Neuron (in vitro differentiated cells): ENCODE results near the gene MICAL1.

Experiments
- H2AFZ ChIP-seq: one replicate; pipeline ENCODE4 v1.6.1; 2013; ENCODE audit warnings: low read depth, mild to moderate bottlenecking, inconsistent platforms, low read length, moderate library complexity
- H3K27me3 ChIP-seq: one replicate; pipeline ENCODE4 v1.6.1; 2013; ENCODE audit warnings: low read length; ENCODE audit not compliant: insufficient read depth
- H3K36me3 ChIP-seq: one replicate; pipeline ENCODE4 v1.6.1; 2013; ENCODE audit warnings: low read length; ENCODE audit not compliant: insufficient read depth
- H3K4me1 ChIP-seq: one replicate; pipeline ENCODE4 v1.6.1; 2013; ENCODE audit warnings: low read length; ENCODE audit not compliant: insufficient read depth
- H3K4me3 ChIP-seq: 2 replicates; pipeline ENCODE4 v1.5.1; 2013; ENCODE audit warnings: mild to moderate bottlenecking, low read length, moderate library complexity
- H3K9me3 ChIP-seq: one replicate; pipeline ENCODE4 v1.6.1; 2013; ENCODE audit warnings: low read length

MICAL1 gene

GRCh38 chr6:109454496-109455436 lies 806 bp downstream of the MICAL1 start:
- Histone ChIP-seq H3K36me3 (peaks cover 13% of the 10 kb centered on the region), H3K9me3 (no peaks in the 10 kb centered on the region), H3K27me3 (no peaks in the 10 kb centered on the region), H2AFZ (peak overlapping the region; percentile 85), H3K4me3 (peak overlapping the region; percentile 54), H3K4me1 (peaks cover 15% of the 10 kb centered on the region)

- Histone ChIP-seq H3K9me3 (no peaks in the 10 kb centered on the region), H3K27me3 (no peaks in the 10 kb centered on the region), H3K4me1 (peaks cover 15% of the 10 kb centered on the region), H3K4me3 (no peak overlapping the region), H2AFZ (no peak overlapping the region), H3K36me3 (peaks cover 13% of the 10 kb centered on the region)
Measured at GRCh38 chr6:109453594-109454495, 1.7 kb downstream of the MICAL1 start.

- Histone ChIP-seq H2AFZ (no peak overlapping the region), H3K36me3 (peaks cover 13% of the 10 kb centered on the region), H3K4me1 (peaks cover 15% of the 10 kb centered on the region), H3K27me3 (no peaks in the 10 kb centered on the region), H3K9me3 (no peaks in the 10 kb centered on the region), H3K4me3 (no peak overlapping the region)
Measured at GRCh38 chr6:109453156-109453555, 2.4 kb downstream of the MICAL1 start.

GRCh38 chr6:109452181-109452580 lies 3.4 kb downstream of the MICAL1 start:
- Histone ChIP-seq H3K27me3 (no peaks in the 10 kb centered on the region), H3K4me3 (no peak overlapping the region)

GRCh38 chr6:109451376-109451775 lies 4.2 kb downstream of the MICAL1 start:
- Histone ChIP-seq H3K9me3 (no peaks in the 10 kb centered on the region), H2AFZ (no peak overlapping the region), H3K4me1 (peaks cover 6% of the 10 kb centered on the region), H3K27me3 (no peaks in the 10 kb centered on the region), H3K4me3 (no peak overlapping the region), H3K36me3 (peaks cover 18% of the 10 kb centered on the region)

More at GRCh38 chr6:109452181-109452580, 3.4 kb downstream of the MICAL1 start:
- peaks cover 10% of the 10 kb centered on the region for H3K4me1 ChIP-seq
- peaks cover 13% of the 10 kb centered on the region for H3K36me3 ChIP-seq
- no peak overlapping the region for H2AFZ ChIP-seq
- H3K9me3 ChIP-seq: no peaks in the 10 kb centered on the region

GRCh38 chr6:109450801-109451200 lies 4.8 kb downstream of the MICAL1 start:
- no peaks in the 10 kb centered on the region for H3K27me3 ChIP-seq
- peaks cover 21% of the 10 kb centered on the region for H3K36me3 ChIP-seq
- H3K9me3 ChIP-seq: no peaks in the 10 kb centered on the region
- H3K4me3 ChIP-seq: no peak overlapping the region
- peaks cover 4% of the 10 kb centered on the region for H3K4me1 ChIP-seq
- no peak overlapping the region for H2AFZ ChIP-seq

GRCh38 chr6:109449795-109450673 lies 5.5 kb downstream of the MICAL1 start:
- Histone ChIP-seq H3K27me3 (no peaks in the 10 kb centered on the region), H2AFZ (no peak overlapping the region), H3K9me3 (no peaks in the 10 kb centered on the region), H3K36me3 (peaks cover 29% of the 10 kb centered on the region), H3K4me1 (peaks cover 4% of the 10 kb centered on the region), H3K4me3 (no peak overlapping the region)

GRCh38 chr6:109449064-109449794 lies 6.3 kb downstream of the MICAL1 start:
- H3K27me3 ChIP-seq: no peaks in the 10 kb centered on the region
- H3K4me1 ChIP-seq: no peaks in the 10 kb centered on the region
- no peak overlapping the region for H2AFZ ChIP-seq
- no peaks in the 10 kb centered on the region for H3K9me3 ChIP-seq
- H3K4me3 ChIP-seq: no peak overlapping the region
- peaks cover 37% of the 10 kb centered on the region for H3K36me3 ChIP-seq

- Histone ChIP-seq H3K9me3 (no peaks in the 10 kb centered on the region), H3K27me3 (no peaks in the 10 kb centered on the region), H3K4me3 (no peak overlapping the region), H2AFZ (no peak overlapping the region), H3K4me1 (no peaks in the 10 kb centered on the region), H3K36me3 (peaks cover 40% of the 10 kb centered on the region)
Measured at GRCh38 chr6:109448615-109449014, 7.0 kb downstream of the MICAL1 start.

- H3K36me3 ChIP-seq: peaks cover 41% of the 10 kb centered on the region
- H3K4me1 ChIP-seq: no peaks in the 10 kb centered on the region
- H3K27me3 ChIP-seq: no peaks in the 10 kb centered on the region
- H3K9me3 ChIP-seq: no peaks in the 10 kb centered on the region
- no peak overlapping the region for H3K4me3 ChIP-seq
- H2AFZ ChIP-seq: no peak overlapping the region
Measured at GRCh38 chr6:109447878-109448555, 7.6 kb downstream of the MICAL1 start.

GRCh38 chr6:109447087-109447486 lies 8.5 kb downstream of the MICAL1 start:
- Histone ChIP-seq H3K36me3 (peaks cover 39% of the 10 kb centered on the region), H3K4me3 (no peak overlapping the region), H3K27me3 (no peaks in the 10 kb centered on the region), H2AFZ (no peak overlapping the region), H3K4me1 (peaks cover under 1% of the 10 kb centered on the region), H3K9me3 (no peaks in the 10 kb centered on the region)
